Fibroblast of skin of scalp (primary cell): ENCODE data around the gene SCN1B. TPM values are rescaled to one million over a fixed set of nuclear protein-coding genes. Genes with fewer than 3 reads are reported as not detected.
"Not testable (repeated sequence)": the region's sequence is repeated elsewhere in the genome, so short reads cannot be mapped to it uniquely, and the experiment has no call there.

Experiments used
- DNase-seq: peaks from one replicate; pipeline ENCODE4 v3.0.0-alpha.2; 2013
- polyA plus RNA-seq, 2 experiments: library from polyadenylated mRNA; unstranded; fragments of 120-200 nt; gene quantifications; one replicate each; pipeline ENCODE4 v1.2.1, GENCODE V29; 2013; ENCODE audit not compliant: insufficient read length in 2 of 2

Gene SCN1B
- 4.8 TPM for polyA plus RNA-seq (2013, experiment 1 of 2; ENCODE audit: insufficient read length)
- 5.4 TPM for polyA plus RNA-seq (2013, experiment 2 of 2; ENCODE audit: insufficient read length)

GRCh38 chr19:35030257-35031071 lies at the start of gene SCN1B:
Gene SCN1B (plus strand): TSS chr19:35030470. CDS start chr19:35030821, 351 bp downstream.
- DNase-seq = peak; percentile 77

GRCh38 chr19:34982275-34982674 lies 48.0 kb upstream of the SCN1B start:
- no peak for DNase-seq

- DNase-seq = no peak
These were observed 46.5 kb upstream of the SCN1B start for GRCh38 chr19:34983786-34984185.

- no peak for DNase-seq
These were observed 46.0 kb upstream of the SCN1B start for GRCh38 chr19:34984287-34984686.

GRCh38 chr19:34985249-34986022 lies 44.8 kb upstream of the SCN1B start:
- peak; percentile 12 for DNase-seq

GRCh38 chr19:34988119-34988518 lies 42.2 kb upstream of the SCN1B start:
- DNase-seq = no peak

GRCh38 chr19:34989298-34989697 lies 41.0 kb upstream of the SCN1B start:
- no peak for DNase-seq

GRCh38 chr19:34990578-34991192 lies 39.6 kb upstream of the SCN1B start:
- DNase-seq = no peak

GRCh38 chr19:34991542-34992333 lies 38.5 kb upstream of the SCN1B start:
- no peak for DNase-seq

GRCh38 chr19:34992582-34992981 lies 37.7 kb upstream of the SCN1B start:
- DNase-seq = not testable (repeated sequence)

- DNase-seq = no peak
These were observed 36.0 kb upstream of the SCN1B start for GRCh38 chr19:34994286-34994642.

GRCh38 chr19:34994643-34995541 lies 35.4 kb upstream of the SCN1B start:
- DNase-seq = no peak

- DNase-seq = no peak
These were observed 34.7 kb upstream of the SCN1B start for GRCh38 chr19:34995551-34995950.

GRCh38 chr19:34997071-34997617 lies 33.1 kb upstream of the SCN1B start:
- no peak for DNase-seq

- not testable (repeated sequence) for DNase-seq
These were observed 32.0 kb upstream of the SCN1B start for GRCh38 chr19:34998224-34998623.

GRCh38 chr19:34998777-34999497 lies 31.3 kb upstream of the SCN1B start:
- no peak for DNase-seq

- peak; percentile 90 for DNase-seq
These were observed 30.6 kb upstream of the SCN1B start, which contains the start of gene GRAMD1A for GRCh38 chr19:34999498-35000337. Gene GRAMD1A (plus strand): TSS chr19:35000323. CDS start chr19:35000479, 156 bp downstream.

GRCh38 chr19:35000338-35000646 lies 30.0 kb upstream of the SCN1B start:
- DNase-seq = no peak
